SK-N-SH treated with all-trans-retinoic acid at 6 μM for 48 hours (cell line): ENCODE data around the gene LPIN3.

ENCODE experiments used
- BACH2 ChIP-seq: fragments of 250-450 bp; sonication (Bioruptor Pico); IDR thresholded peaks from 2 replicates; pipeline ENCODE4 v1.9.0; 2021; ENCODE audit warnings: mild to moderate bottlenecking, borderline replicate concordance
- OSR1 ChIP-seq: fragments of 250-450 bp; sonication (Bioruptor Pico); IDR thresholded peaks from 2 replicates; pipeline ENCODE4 v1.8.0; 2022; ENCODE audit warnings: moderate library complexity, mild to moderate bottlenecking, inconsistent platforms
- PPARA ChIP-seq: fragments of 250-450 bp; sonication (Bioruptor Pico); IDR thresholded peaks from 2 replicates; pipeline ENCODE4 v1.5.0; 2020; ENCODE audit warnings: mild to moderate bottlenecking, borderline replicate concordance
- RARB ChIP-seq: fragments of 250-450 bp; sonication (Bioruptor Pico); IDR thresholded peaks from 2 replicates; pipeline ENCODE4 v1.8.0; 2021; ENCODE audit warnings: mild to moderate bottlenecking, moderate library complexity
- TCF4 ChIP-seq: fragments of 250-450 bp; sonication (Bioruptor Pico); IDR thresholded peaks from 2 replicates; pipeline ENCODE4 v1.8.0; 2021; ENCODE audit warnings: mild to moderate bottlenecking, moderate library complexity, borderline replicate concordance
- TSHZ2 ChIP-seq: fragments of 250-450 bp; sonication (Bioruptor Pico); IDR thresholded peaks from 2 replicates; pipeline ENCODE4 v1.5.0; 2020; ENCODE audit warnings: mild to moderate bottlenecking, moderate library complexity
- ZC3H10 ChIP-seq: fragments of 250-450 bp; sonication (Bioruptor Pico); IDR thresholded peaks from 2 replicates; pipeline ENCODE4 v1.5.1; 2021; ENCODE audit warnings: mild to moderate bottlenecking, moderate library complexity
- ZFP3 ChIP-seq: fragments of 250-450 bp; sonication (Bioruptor Pico); IDR thresholded peaks from 2 replicates; pipeline ENCODE4 v1.5.0; 2020; ENCODE audit warnings: mild to moderate bottlenecking, moderate library complexity
- ZFP30 ChIP-seq: fragments of 450-650 bp; formaldehyde crosslinking; IDR thresholded peaks from 2 replicates; pipeline ENCODE4 v1.5.0; 2022; ENCODE audit warnings: mild to moderate bottlenecking, moderate library complexity
- ZNF565 ChIP-seq: fragments of 450-650 bp; formaldehyde crosslinking; conservative IDR thresholded peaks from 2 replicates; pipeline ENCODE4 v1.5.0; 2020; ENCODE audit warnings: low read depth, mild to moderate bottlenecking, moderate library complexity
- ZNF8 ChIP-seq: fragments of 450-650 bp; formaldehyde crosslinking; IDR thresholded peaks from 2 replicates; pipeline ENCODE4 v1.5.0; 2020; ENCODE audit warnings: mild to moderate bottlenecking, moderate library complexity
- TF ChIP-seq, protein P1 (sequence below): fragments of 250-450 bp; sonication (Bioruptor Pico); IDR thresholded peaks from 2 replicates; pipeline ENCODE4 v1.8.0; 2020; ENCODE audit warnings: mild to moderate bottlenecking, moderate library complexity, borderline replicate concordance

DNA sequence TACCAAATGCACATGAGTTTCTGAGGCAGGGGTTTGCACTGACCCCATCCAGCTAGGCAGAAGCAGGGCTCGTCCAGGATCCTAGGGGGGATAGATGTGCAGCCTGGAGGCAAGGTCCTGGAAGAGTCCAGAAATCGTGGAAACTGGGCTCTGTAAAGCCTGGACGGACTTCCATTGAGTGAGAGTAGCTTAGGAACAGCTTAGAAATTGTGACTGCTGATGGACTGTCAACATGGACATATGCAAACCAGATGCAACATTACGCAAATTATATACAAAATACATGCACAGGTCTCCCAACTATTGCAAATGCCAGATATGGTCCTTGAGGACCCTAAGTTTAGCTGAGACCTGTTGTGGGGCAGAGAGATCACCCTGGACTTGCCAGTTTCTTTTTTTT lies 30.8 kb downstream of the LPIN3 start:
- TF ChIP-seq RARB (CRISPR knock-in tag) (no peak), ZC3H10 (no peak), BACH2 (no peak), ZFP30 (CRISPR knock-in tag) (no peak), ZFP3 (CRISPR knock-in tag) (no peak), ZNF8 (no peak), PPARA (CRISPR knock-in tag) (no peak), TSHZ2 (CRISPR knock-in tag) (no peak), OSR1 (CRISPR knock-in tag) (no peak), TCF4 (CRISPR knock-in tag) (no peak), ZNF565 (CRISPR knock-in tag) (no peak)
- TF ChIP-seq, protein P1, sequence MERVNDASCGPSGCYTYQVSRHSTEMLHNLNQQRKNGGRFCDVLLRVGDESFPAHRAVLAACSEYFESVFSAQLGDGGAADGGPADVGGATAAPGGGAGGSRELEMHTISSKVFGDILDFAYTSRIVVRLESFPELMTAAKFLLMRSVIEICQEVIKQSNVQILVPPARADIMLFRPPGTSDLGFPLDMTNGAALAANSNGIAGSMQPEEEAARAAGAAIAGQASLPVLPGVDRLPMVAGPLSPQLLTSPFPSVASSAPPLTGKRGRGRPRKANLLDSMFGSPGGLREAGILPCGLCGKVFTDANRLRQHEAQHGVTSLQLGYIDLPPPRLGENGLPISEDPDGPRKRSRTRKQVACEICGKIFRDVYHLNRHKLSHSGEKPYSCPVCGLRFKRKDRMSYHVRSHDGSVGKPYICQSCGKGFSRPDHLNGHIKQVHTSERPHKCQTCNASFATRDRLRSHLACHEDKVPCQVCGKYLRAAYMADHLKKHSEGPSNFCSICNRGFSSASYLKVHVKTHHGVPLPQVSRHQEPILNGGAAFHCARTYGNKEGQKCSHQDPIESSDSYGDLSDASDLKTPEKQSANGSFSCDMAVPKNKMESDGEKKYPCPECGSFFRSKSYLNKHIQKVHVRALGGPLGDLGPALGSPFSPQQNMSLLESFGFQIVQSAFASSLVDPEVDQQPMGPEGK (CRISPR knock-in tag) = no peak
